Liver (tissue), 9 donors: ENCODE measurements around the gene NSG1. TPM values are rescaled to one million over a fixed set of nuclear protein-coding genes. Genes with fewer than 3 reads are reported as not detected.

Experiments used
- DNase-seq: peaks from one replicate; pipeline ENCODE4 v3.0.0-alpha.2; 2017; ENCODE audit warnings: low spot score
- H3K27ac ChIP-seq, 2 donors: one replicate each; pipeline ENCODE4 v1.7.0; 2013; ENCODE audit warnings: inconsistent platforms in 2 of 2, low read length in 2 of 2, control low read depth in 1 of 2, low read depth in 1 of 2, mild to moderate bottlenecking in 1 of 2
- H3K27me3 ChIP-seq, 4 donors: one replicate each; pipeline versions ENCODE4 v1.6.1 to v1.7.0; 2013; ENCODE audit warnings: low read length in 3 of 4, inconsistent platforms in 1 of 4, mild to moderate bottlenecking in 1 of 4, moderate library complexity in 1 of 4; ENCODE audit not compliant: control insufficient read depth in 4 of 4, insufficient read depth in 4 of 4
- H3K36me3 ChIP-seq, 4 donors: one replicate each; pipeline versions ENCODE4 v1.6.1 to v1.7.0; 2013; ENCODE audit warnings: low read length in 3 of 4, mild to moderate bottlenecking in 3 of 4, low read depth in 1 of 4, moderate library complexity in 1 of 4; ENCODE audit not compliant: control insufficient read depth in 4 of 4, insufficient read depth in 3 of 4
- H3K4me1 ChIP-seq, 4 donors: one replicate each; pipeline versions ENCODE4 v1.6.1 to v1.7.0; 2013; ENCODE audit warnings: low read length in 3 of 4, mild to moderate bottlenecking in 3 of 4, moderate library complexity in 1 of 4; ENCODE audit not compliant: control insufficient read depth in 4 of 4, insufficient read depth in 4 of 4
- H3K4me3 ChIP-seq, 3 donors: one replicate each; pipeline versions ENCODE4 v1.6.1 to v1.7.0; 2013; ENCODE audit warnings: low read length in 3 of 3, control low read depth in 1 of 3, low read depth in 1 of 3, mild to moderate bottlenecking in 1 of 3
- H3K9ac ChIP-seq, 2 donors: one replicate each; pipeline ENCODE4 v1.7.0; 2013; ENCODE audit warnings: low read length in 2 of 2, mild to moderate bottlenecking in 2 of 2, moderate library complexity in 2 of 2, control low read depth in 1 of 2, low read depth in 1 of 2
- H3K9me3 ChIP-seq, 4 donors: one replicate each; pipeline versions ENCODE4 v1.6.1 to v1.7.0; 2013; ENCODE audit warnings: low read length in 3 of 4; ENCODE audit not compliant: control insufficient read depth in 4 of 4
- CTCF ChIP-seq: fragments of 150-350 bp; IDR thresholded peaks from 2 replicates; pipeline ENCODE4 v1.5.1; 2017; ENCODE audit warnings: improper control_type of control experiment, low read depth, low read length; ENCODE audit not compliant: missing input control
- EGR1 ChIP-seq, 2 donors: IDR thresholded peaks; 2 replicates each; pipeline ENCODE4 v1.6.1; 2016 to 2018; ENCODE audit warnings: antibody characterized with exemption in 2 of 2, low read depth in 2 of 2
- FOXA1 ChIP-seq: IDR thresholded peaks from 2 replicates; pipeline ENCODE4 v1.6.1; 2016; ENCODE audit warnings: antibody characterized with exemption
- FOXA2 ChIP-seq: IDR thresholded peaks from 2 replicates; pipeline ENCODE4 v1.6.1; 2016; ENCODE audit warnings: antibody characterized with exemption
- HNF4A ChIP-seq, 2 donors: conservative IDR thresholded peaks; 2 replicates each; pipeline ENCODE4 v1.6.1; 2016; ENCODE audit warnings: antibody characterized with exemption in 2 of 2, mild to moderate bottlenecking in 2 of 2
- HNF4G ChIP-seq: IDR thresholded peaks from 2 replicates; pipeline ENCODE4 v1.6.1; 2016; ENCODE audit warnings: antibody characterized with exemption
- NR2F2 ChIP-seq: IDR thresholded peaks from 2 replicates; pipeline ENCODE4 v1.6.1; 2016; ENCODE audit warnings: antibody characterized with exemption
- REST ChIP-seq: IDR thresholded peaks from 2 replicates; pipeline ENCODE4 v1.6.1; 2016; ENCODE audit warnings: antibody characterized with exemption, mild to moderate bottlenecking
- SP1 ChIP-seq: IDR thresholded peaks from 2 replicates; pipeline ENCODE4 v1.6.1; 2018; ENCODE audit warnings: antibody characterized with exemption, mild to moderate bottlenecking
- YY1 ChIP-seq: IDR thresholded peaks from 2 replicates; pipeline ENCODE4 v1.6.1; 2016; ENCODE audit warnings: antibody characterized with exemption, mild to moderate bottlenecking
- WGBS: extraction: QIAGEN DNeasy Blood & Tissue Kit; methylation state at CpG from one replicate; pipeline ENCODE4 v1.1.7; 2013; 5-methylcytosine and 5-hydroxymethylcytosine counted together
- polyA plus RNA-seq, 2 donors: library from polyadenylated mRNA; stranded (reverse) in 1 of 2; unstranded in 1 of 2; fragments of 200-250 nt in 1 of 2; fragments of >200 nt in 1 of 2; fragmentation: Nextera tagmentation in 1 of 2; extraction: Ambion mirVana in 1 of 2; gene quantifications; one replicate each; pipeline versions ENCODE4 v1.2.1 to v1.2.3, GENCODE V29; 2013 to 2015
- total RNA-seq, 2 donors: library from RNA; depleted of rRNA; stranded (reverse); fragments of >200 nt; gene quantifications; one replicate each; pipeline ENCODE4 v1.2.3, GENCODE V29; 2014
- TF ChIP-seq, protein P1 (sequence below): IDR thresholded peaks from 2 replicates; pipeline ENCODE4 v1.6.1; 2016; ENCODE audit warnings: antibody characterized with exemption
- donor health status: healthy.
- donor health status: healthy.
- donor health status: healthy.
- donor health status: healthy.
- donor health status: healthy.

Gene NSG1
- total and polyA plus RNA-seq, 4 donors: under 0.01 to 0.33 (median 0.13) TPM

- 89% methylated on average over 2 of the region's 2 CpGs for WGBS
- Histone ChIP-seq H3K4me3 (no peak overlapping the region), H3K9me3 (no peaks in the 10 kb centered on the region), H3K27me3 (no peaks in the 10 kb centered on the region), H3K36me3 (peaks cover 4 to 30% (median 18%) of the 10 kb centered on the region in 4 donors), H3K9ac (no peak overlapping the region), H3K4me1 (no peaks in the 10 kb centered on the region), H3K27ac (no peak overlapping the region)
- TF ChIP-seq SP1 (no peak), HNF4G (no peak), NR2F2 (no peak), EGR1 (IDR thresholded peaks at IDR 0.05; ENCODE audit: low read depth in 2 of 2) (no peak), FOXA1 (no peak), FOXA2 (no peak), REST (no peak), CTCF (no peak), HNF4A (conservative IDR thresholded peaks at IDR 0.05) (no peak)
- DNase-seq: no peak
Measured at GRCh38 chr4:4440333-4441061, 53.6 kb downstream of the NSG1 start.

DNA sequence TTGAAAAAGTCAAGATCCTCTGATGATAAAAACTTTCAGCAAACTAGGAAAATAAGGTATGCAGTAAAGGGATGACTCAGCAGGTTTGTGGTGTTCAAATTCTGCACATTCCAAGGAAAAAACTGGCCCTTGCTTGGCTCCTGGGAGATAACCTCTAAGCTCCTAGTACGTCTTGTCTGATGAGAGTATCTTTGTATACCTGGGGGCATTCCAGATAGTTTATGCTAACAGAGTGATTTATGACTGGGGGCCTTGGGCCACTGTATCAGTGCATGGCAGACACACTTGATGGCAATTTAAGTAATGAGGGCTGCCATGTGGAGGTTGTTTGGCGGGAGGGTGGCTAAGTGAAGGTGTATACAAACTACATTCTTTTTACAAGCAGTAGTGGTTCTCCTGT, 56.9 kb downstream of the NSG1 start:
- 94% methylated on average over 2 of the region's 2 CpGs for WGBS
- H3K27ac ChIP-seq: no peak overlapping the region
- H3K4me1 ChIP-seq: no peaks in the 10 kb centered on the region
- no peak for DNase-seq
- no peaks in the 10 kb centered on the region for H3K27me3 ChIP-seq
- peaks cover 0 to 12% (median 5%) of the 10 kb centered on the region in 4 donors for H3K36me3 ChIP-seq
- no peak for TF ChIP-seq EGR1 (IDR thresholded peaks at IDR 0.05; ENCODE audit: low read depth in 2 of 2)
- TF ChIP-seq, protein P1, sequence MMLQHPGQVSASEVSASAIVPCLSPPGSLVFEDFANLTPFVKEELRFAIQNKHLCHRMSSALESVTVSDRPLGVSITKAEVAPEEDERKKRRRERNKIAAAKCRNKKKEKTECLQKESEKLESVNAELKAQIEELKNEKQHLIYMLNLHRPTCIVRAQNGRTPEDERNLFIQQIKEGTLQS: no peak
- no peak for TF ChIP-seq HNF4A (conservative IDR thresholded peaks at IDR 0.05)
- H3K9me3 ChIP-seq: no peaks in the 10 kb centered on the region
- H3K4me3 ChIP-seq: no peak overlapping the region
- no peak overlapping the region for H3K9ac ChIP-seq

DNA sequence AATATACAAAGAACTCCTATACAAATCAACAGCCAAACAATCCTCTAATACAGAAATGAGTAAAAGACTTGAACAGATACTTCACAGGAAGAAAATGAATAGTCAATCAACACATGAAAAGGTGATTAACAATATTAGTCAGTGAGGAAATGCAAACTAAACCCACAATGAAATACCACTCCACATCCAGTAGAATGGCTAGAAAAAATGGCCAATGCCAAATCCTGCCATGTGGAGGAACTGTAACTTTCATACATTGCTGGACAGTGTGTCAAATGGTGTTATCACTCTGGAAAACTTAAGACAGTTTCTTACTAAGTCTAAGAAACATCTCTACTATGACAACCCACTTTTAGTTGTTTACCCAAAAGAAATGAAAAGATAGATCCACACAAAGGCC, 59.5 kb downstream of the NSG1 start:
- Histone ChIP-seq H3K4me1 (no peaks in the 10 kb centered on the region), H3K27ac (no peak overlapping the region), H3K9me3 (no peaks in the 10 kb centered on the region), H3K9ac (no peak overlapping the region), H3K27me3 (no peaks in the 10 kb centered on the region), H3K4me3 (no peak overlapping the region), H3K36me3 (peaks cover 0 to 11% (median 3%) of the 10 kb centered on the region in 4 donors)
- DNase-seq: no peak
- TF ChIP-seq YY1: no peak
- TF ChIP-seq HNF4G: no peak
